HepG2 (cell line): ENCODE data around the gene TICAM2. TPM values are rescaled to one million over a fixed set of nuclear protein-coding genes. Genes with fewer than 3 reads are reported as not detected.
"Not testable (repeated sequence)": the region's sequence is repeated elsewhere in the genome, so short reads cannot be mapped to it uniquely, and the experiment has no call there.

Experiments used
- ATAC-seq: fragments of 200-7000 bp; cut with Tn5 transposase; 3 replicates; pipeline ENCODE4 v1.9.1; 2020; ENCODE audit warnings: mild to moderate bottlenecking, moderate library complexity
- BruUV-seq: library from RNA; stranded (reverse); fragments of 400-500 nt; replicated peaks from 2 replicates; lab custom pipeline; 2021; lab: Mats Ljungman, UMichigan
- CTCF ChIA-PET: fragments of 300-600 bp; formaldehyde crosslinking; extraction: SDS; loops from one replicate; lab custom pipeline; 2021; ENCODE audit warnings: low total read pairs, inconsistent platforms, low intra/inter-chr PET ratio; lab: Yijun Ruan, JAX
- POLR2A ChIA-PET: fragments of 350-600 bp; sonication (Branson Sonifier 250); formaldehyde crosslinking; loops from one replicate; lab custom pipeline; 2020; ENCODE audit warnings: antibody characterized with exemption, inconsistent platforms; lab: Yijun Ruan, JAX
- DNase-seq: peaks from one replicate; pipeline ENCODE4 v3.0.0-alpha.2; 2015; ENCODE audit warnings: low spot score
- FAIRE-seq: peaks from 3 replicates; lab custom pipeline; 2011; peaks lifted over from hg19 to GRCh38; lab: Jason Lieb, UNC
- H2AFZ ChIP-seq: one replicate; pipeline ENCODE4 v1.6.1; 2011; ENCODE audit warnings: low read length, inconsistent platforms
- H3K27ac ChIP-seq: fragments of 300-600 bp; 3 replicates; pipeline ENCODE4 v1.8.0; 2011; ENCODE audit warnings: mixed run types, mild to moderate bottlenecking, mixed read lengths, low read length, inconsistent platforms; ENCODE audit not compliant: insufficient read depth; ENCODE audit errors: extremely low read length
- H3K27me3 ChIP-seq, 2 experiments: fragments of 200-600 bp in 1 of 2; 2 replicates in 1 of 2; 3 replicates in 1 of 2; pipeline versions ENCODE4 v1.6.0 to v1.8.0; 2011; ENCODE audit warnings: low read length in 2 of 2, mild to moderate bottlenecking in 2 of 2, moderate library complexity in 2 of 2, inconsistent platforms in 1 of 2; ENCODE audit not compliant: insufficient read depth in 2 of 2, control insufficient read depth in 1 of 2
- H3K36me3 ChIP-seq, 2 experiments: fragments of 200-600 bp in 1 of 2; replicated peaks in 1 of 2; 2 replicates in 1 of 2; 3 replicates in 1 of 2; pipeline versions ENCODE4 v1.5.1 to v1.8.0; 2011; ENCODE audit warnings: low read length in 2 of 2, inconsistent platforms in 1 of 2; ENCODE audit not compliant: insufficient read depth in 2 of 2, control insufficient read depth in 1 of 2
- H3K4me1 ChIP-seq: 2 replicates; pipeline ENCODE4 v1.5.1; 2012; ENCODE audit warnings: low read length, inconsistent platforms; ENCODE audit not compliant: insufficient read depth
- H3K4me2 ChIP-seq: 2 replicates; pipeline ENCODE4 v1.6.0; 2011; ENCODE audit warnings: low read depth, low read length, inconsistent platforms
- H3K4me3 ChIP-seq, 3 experiments: fragments of 200-600 bp in 1 of 3; sonication (generic), shearing (Covaris generic) in 1 of 3; replicated peaks in 1 of 3; 2 replicates each; pipeline ENCODE4 v1.5.1; 2011 to 2016; ENCODE audit warnings: low read length in 3 of 3, inconsistent platforms in 2 of 3, low read depth in 2 of 3, mild to moderate bottlenecking in 2 of 3, control low read depth in 1 of 3, mixed read lengths in 1 of 3; ENCODE audit not compliant: insufficient read depth in 1 of 3
- H3K79me2 ChIP-seq: one replicate; pipeline ENCODE4 v1.6.1; 2011; ENCODE audit warnings: low read length, inconsistent platforms; ENCODE audit not compliant: insufficient read depth
- H3K9ac ChIP-seq: 2 replicates; pipeline ENCODE4 v1.6.0; 2011; ENCODE audit warnings: mild to moderate bottlenecking, low read depth, low read length, inconsistent platforms; ENCODE audit not compliant: insufficient read depth
- H3K9me3 ChIP-seq: 2 replicates; pipeline ENCODE4 v1.5.1; 2012; ENCODE audit warnings: mild to moderate bottlenecking, low read length
- H4K20me1 ChIP-seq: 2 replicates; pipeline ENCODE4 v1.6.0; 2011; ENCODE audit warnings: inconsistent platforms, mild to moderate bottlenecking, low read length, moderate library complexity; ENCODE audit not compliant: insufficient read depth
- ARNTL ChIP-seq: sonication (generic); formaldehyde crosslinking; IDR thresholded peaks from 2 replicates; pipeline ENCODE4 v1.4.0; 2020; ENCODE audit warnings: mild to moderate bottlenecking, missing genetic modification reagents
- ATF4 ChIP-seq, 2 experiments: fragments of 450-650 bp in 1 of 2; sonication (generic) in 1 of 2; formaldehyde crosslinking; IDR thresholded peaks; 2 replicates each; pipeline versions ENCODE4 v1.5.0 to v1.8.0; 2020 to 2022; ENCODE audit warnings: mild to moderate bottlenecking in 1 of 2, missing genetic modification reagents in 1 of 2
- HINFP ChIP-seq: sonication (generic); formaldehyde crosslinking; IDR thresholded peaks from 2 replicates; pipeline ENCODE4 v1.4.0; 2020; ENCODE audit warnings: low read depth, mild to moderate bottlenecking, missing genetic modification reagents
- HMG20A ChIP-seq: IDR thresholded peaks from 2 replicates; pipeline ENCODE4 v1.6.1; 2016; ENCODE audit warnings: borderline replicate concordance
- PAXIP1 ChIP-seq: sonication (generic); formaldehyde crosslinking; conservative IDR thresholded peaks from 2 replicates; pipeline ENCODE4 v1.4.0; 2020; ENCODE audit warnings: mild to moderate bottlenecking, missing genetic modification reagents, moderate library complexity
- PPARG ChIP-seq: conservative IDR thresholded peaks from 2 replicates; pipeline ENCODE4 v1.6.1; 2016; ENCODE audit warnings: missing biosample characterization, missing genetic modification reagents
- SOX13 ChIP-seq, 3 experiments: fragments of 450-650 bp in 1 of 3; sonication (generic) in 1 of 3; formaldehyde crosslinking in 1 of 3; IDR thresholded peaks in 2 of 3; conservative IDR thresholded peaks in 1 of 3; 2 replicates each; pipeline versions ENCODE4 v1.5.0 to v1.6.1; 2016 to 2020; ENCODE audit warnings: antibody characterized with exemption in 1 of 3, mild to moderate bottlenecking in 1 of 3, missing compliant biosample characterization in 1 of 3, missing genetic modification reagents in 1 of 3, moderate library complexity in 1 of 3
- ZFP41 ChIP-seq: sonication (generic); formaldehyde crosslinking; IDR thresholded peaks from 2 replicates; pipeline ENCODE4 v1.4.0; 2020; ENCODE audit warnings: mild to moderate bottlenecking, missing genetic modification reagents, borderline replicate concordance
- WGBS: methylation state at CpG from one replicate; pipeline ENCODE4 v1.1.6; 2017; ENCODE audit warnings: low lambda C conversion rate; 5-methylcytosine and 5-hydroxymethylcytosine counted together
- in situ Hi-C: cut with HindIII; loops from 2 replicates; pipeline ENCODE4 v1.10.0; 2017; ENCODE audit warnings: low pct_unique_long_range_greater_than_20kb; ENCODE audit not compliant: extremely low pct_ligation_motif_present
- intact Hi-C: fragments of 100-400 bp; cut with micrococcal nuclease; formaldehyde crosslinking; loops from one replicate; pipeline ENCODE4 v1.10.0; 2022; ENCODE audit not compliant: unreplicated experiment
- polyA plus RNA-seq, 8 experiments: library from polyadenylated mRNA; depleted of rRNA in 3 of 8; stranded (reverse) in 7 of 8; unstranded in 1 of 8; fragments of >200 nt; fragmentation: Illumina TruSeq in 4 of 8; extraction: Trizol in 4 of 8; gene quantifications; 2 replicates each; pipeline versions ENCODE4 v1.2.1 to v1.2.3, GENCODE V29; 2011 to 2016; ENCODE audit warnings: low read depth in 4 of 8, missing spikeins in 1 of 8, mixed read lengths in 1 of 8; ENCODE audit not compliant: insufficient read depth in 1 of 8
- total RNA-seq, 5 experiments: library from RNA; depleted of rRNA; stranded (reverse); fragments of >200 nt; fragmentation: Illumina TruSeq; extraction: Trizol; gene quantifications; 2 replicates each; pipeline ENCODE4 v1.2.3, GENCODE V29; 2016; ENCODE audit warnings: low read depth in 1 of 5

The TICAM2 gene
- total and polyA plus RNA-seq, 2 of the 13 experiments (the other 11 are each of a cell fraction or from before 2014, with no cell fraction given) = 0.04 TPM; not detected in 1

GRCh38 chr5:115648056-115648455, 45.8 kb upstream of the TICAM2 start:
- Histone ChIP-seq H4K20me1 (no peaks in the 10 kb centered on the region), H2AFZ (no peak overlapping the region), H3K79me2 (no peaks in the 10 kb centered on the region), H3K4me1 (peaks cover 4% of the 10 kb centered on the region; the same call in 1 of the 2 replicates), H3K4me2 (no peak overlapping the region), H3K4me3 (no peak overlapping the region), H3K9me3 (no peaks in the 10 kb centered on the region), H3K27ac (no peak overlapping the region), H3K9ac (no peak overlapping the region), H3K27me3 (peaks cover 0 to 4% of the 10 kb centered on the region in 2 experiments; a peak in 3 of 5 replicates), H3K36me3 (no peaks in the 10 kb centered on the region)
- BruUV-seq = no TSS peak
- TF ChIP-seq PPARG (no peak), HINFP (CRISPR knock-in tag) (no peak), ARNTL (CRISPR knock-in tag) (no peak), PAXIP1 (CRISPR knock-in tag) (no peak), SOX13 (IDR thresholded peaks at IDR 0.05) (no peak), SOX13 (CRISPR knock-in tag; conservative IDR thresholded peaks at IDR 0.05 in 1 of 2, IDR thresholded peaks at IDR 0.05 in 1 of 2) (no peak), ATF4 (CRISPR knock-in tag; IDR thresholded peaks at IDR 0.05) (peak in 1 of 2 experiments; percentile 48; a peak in 1 of 4 replicates), ZFP41 (no peak), HMG20A (CRISPR knock-in tag) (no peak)
- ATAC-seq (no peak), FAIRE-seq (no peak), DNase-seq (no peak)
- in situ Hi-C loops = no loop called here
- POLR2A ChIA-PET = no interaction called here
- CTCF ChIA-PET = no interaction called here
- intact Hi-C loops = no loop called here
- 2% methylated on average over 3 of the region's 3 CpGs for WGBS

- WGBS = 45% methylated on average over 5 of the region's 5 CpGs
- H3K9ac ChIP-seq, ATAC-seq, FAIRE-seq, H3K27me3 ChIP-seq, H3K36me3 ChIP-seq, DNase-seq, BruUV-seq, POLR2A ChIA-PET, H3K4me3 ChIP-seq, H4K20me1 ChIP-seq, H3K79me2 ChIP-seq, H3K4me1 ChIP-seq, in situ Hi-C loops, H3K9me3 ChIP-seq, H3K27ac ChIP-seq, H2AFZ ChIP-seq, CTCF ChIA-PET, intact Hi-C loops, H3K4me2 ChIP-seq: not testable (repeated sequence)
Observed at GRCh38 chr5:115645386-115645785, 43.1 kb upstream of the TICAM2 start.
